ENCODE results near the gene SETD9. TPM values are rescaled to one million over a fixed set of nuclear protein-coding genes. Genes with fewer than 3 reads are reported as not detected.

The SETD9 gene
- total RNA-seq, 1 donor from 2014 or later: 14.5 TPM

GRCh38 chr5:56934325-56934724 lies 24.9 kb downstream of the SETD9 start:
- DNase-seq (ENCODE audit: low read depth in 2 of 2): no peak

- DNase-seq (ENCODE audit: low read depth in 2 of 2): peak in 1 of 2 donors; percentile 11
Measured at GRCh38 chr5:56938858-56939257, 29.5 kb downstream of the SETD9 start.

- no peak for DNase-seq (ENCODE audit: low read depth in 2 of 2)
Measured at GRCh38 chr5:56941981-56942380, 32.6 kb downstream of the SETD9 start.

DNA sequence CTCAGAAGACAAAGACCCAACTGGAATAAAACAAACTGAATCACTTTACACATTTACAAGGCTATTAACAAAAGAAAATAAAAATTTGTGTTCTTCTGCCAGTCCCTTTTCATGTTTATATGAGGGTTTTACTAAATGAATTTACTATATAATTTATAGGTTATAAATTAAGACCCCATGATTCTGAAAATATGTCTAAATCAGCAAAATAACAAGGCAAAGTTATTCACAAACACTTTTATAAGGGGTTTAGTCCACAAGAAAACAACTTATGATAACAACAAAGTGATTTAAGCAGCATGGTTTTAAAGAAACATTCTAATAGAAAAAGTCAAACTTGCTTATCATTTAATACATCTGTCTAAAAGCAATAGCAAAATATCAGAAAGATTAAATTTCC lies 37.7 kb downstream of the SETD9 start:
- DNase-seq (ENCODE audit: low read depth in 2 of 2): no peak

GRCh38 chr5:56950626-56951125 lies 41.3 kb downstream of the SETD9 start:
- peak; percentile 22 to 67 for DNase-seq (ENCODE audit: low read depth in 2 of 2)

- DNase-seq (ENCODE audit: low read depth in 2 of 2): peak; percentile 14 to 37
Measured at GRCh38 chr5:56951126-56951945, 41.9 kb downstream of the SETD9 start.

- DNase-seq (ENCODE audit: low read depth in 2 of 2): peak; percentile 79 to 80
Measured at GRCh38 chr5:56951946-56952691, 42.7 kb downstream of the SETD9 start, which contains the start of gene MIER3. Gene MIER3, minus strand, starts transcription at chr5:56952123. Its CDS starts 21 bp downstream, at chr5:56952102.

GRCh38 chr5:56954262-56954661 lies 44.9 kb downstream of the SETD9 start:
- DNase-seq (ENCODE audit: low read depth in 2 of 2): no peak

GRCh38 chr5:56958595-56958994 lies 49.2 kb downstream of the SETD9 start:
- no peak for DNase-seq (ENCODE audit: low read depth in 2 of 2)

DNA sequence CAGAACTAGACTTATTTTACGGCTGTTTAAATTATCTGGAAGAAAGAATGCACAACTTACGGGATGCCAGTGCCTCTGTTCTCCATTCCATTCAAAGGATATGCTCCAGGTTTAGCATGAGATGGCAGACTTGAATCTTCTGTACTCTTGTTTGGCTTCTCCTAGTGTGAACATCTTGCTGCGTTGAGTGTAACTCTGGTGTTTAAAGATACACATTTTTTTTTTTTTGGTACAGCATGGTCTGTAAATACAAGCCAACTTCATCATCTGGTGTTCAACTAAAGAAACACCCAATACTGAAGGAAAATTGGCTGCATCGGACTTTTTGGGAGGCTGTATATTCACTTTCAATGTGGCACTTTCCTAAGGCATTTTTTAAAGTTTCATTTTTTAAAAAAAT lies 49.9 kb downstream of the SETD9 start:
- DNase-seq (ENCODE audit: low read depth in 2 of 2): no peak

GRCh38 chr5:56961746-56962145 lies 52.4 kb downstream of the SETD9 start:
- no peak for DNase-seq (ENCODE audit: low read depth in 2 of 2)

DNA sequence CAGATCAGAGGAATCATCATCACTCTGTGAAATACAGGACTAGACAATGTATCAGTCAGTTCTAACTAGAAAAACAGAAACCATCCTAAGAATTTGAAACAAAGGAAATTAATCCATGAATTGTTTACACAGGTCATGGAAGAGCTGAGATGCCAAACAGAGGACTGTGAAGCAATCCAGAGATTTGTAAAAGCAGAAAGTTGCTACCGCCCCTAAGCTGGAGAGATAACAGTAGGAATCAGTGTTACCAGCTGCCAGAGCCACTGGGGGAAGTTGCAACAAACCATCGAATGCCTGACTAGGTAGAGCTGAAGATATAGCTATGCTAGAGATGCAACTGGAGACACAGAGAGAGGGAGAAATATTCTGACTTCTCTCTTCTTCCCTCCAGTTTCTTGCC lies 52.9 kb downstream of the SETD9 start:
- no peak for DNase-seq (ENCODE audit: low read depth in 2 of 2)

- no peak for DNase-seq (ENCODE audit: low read depth in 2 of 2)
Measured at GRCh38 chr5:56963246-56963645, 53.9 kb downstream of the SETD9 start.

- no peak for DNase-seq (ENCODE audit: low read depth in 2 of 2)
Measured at GRCh38 chr5:56964173-56964572, 54.8 kb downstream of the SETD9 start.

Other genes with a start within 250 kb of the SETD9 start
- 21.4 and 48.2 TPM in 2 replicates for gene MAP3K1, start 94.0 kb upstream of the SETD9 start, total RNA-seq
- 9.4 and 12.7 TPM in 2 replicates for gene MIER3, start 42.5 kb downstream of the SETD9 start, total RNA-seq

Measured in lung microvascular endothelial cell (primary cell).